Panc1 (cell line): Measurements from ENCODE around the gene STRN3. TPM values are rescaled to one million over a fixed set of nuclear protein-coding genes. Genes with fewer than 3 reads are reported as not detected.

Experiments
- ATAC-seq: fragments of 200-7000 bp; cut with Tn5 transposase; 2 replicates; pipeline ENCODE4 v1.9.1; 2020; ENCODE audit warnings: mild to moderate bottlenecking, moderate library complexity
- BruUV-seq: library from RNA; stranded (reverse); fragments of 400-500 nt; replicated peaks from 2 replicates; lab custom pipeline; 2021; lab: Mats Ljungman, UMichigan
- CTCF ChIA-PET: fragments of 300-600 bp; sonication (Branson Sonifier 250); formaldehyde crosslinking; loops from one replicate; lab custom pipeline; 2022; ENCODE audit warnings: antibody characterized with exemption; lab: Charles Lee
- POLR2A ChIA-PET: fragments of 300-600 bp; sonication (Branson Sonifier 250); formaldehyde crosslinking; loops from one replicate; lab custom pipeline; 2022; ENCODE audit warnings: antibody characterized with exemption; lab: Charles Lee
- DNase-seq: peaks from one replicate; pipeline ENCODE4 v3.0.0-alpha.2; 2010; ENCODE audit warnings: low read depth, low spot score
- H3K27ac ChIP-seq: 2 replicates; pipeline ENCODE4 v1.5.1; 2011; ENCODE audit warnings: mild to moderate bottlenecking, low read length, inconsistent platforms
- H3K27me3 ChIP-seq: fragments of 200-500 bp; sonication (Bioruptor generic); 2 replicates; pipeline ENCODE4 v1.6.0; 2014; ENCODE audit warnings: low read length, inconsistent platforms; ENCODE audit not compliant: control insufficient read depth, insufficient read depth
- H3K36me3 ChIP-seq: fragments of 200-500 bp; sonication (Bioruptor generic); 2 replicates; pipeline ENCODE4 v1.5.1; 2014; ENCODE audit warnings: inconsistent platforms, mild to moderate bottlenecking, low read length, moderate library complexity; ENCODE audit not compliant: control insufficient read depth, insufficient read depth
- H3K4me1 ChIP-seq: 2 replicates; pipeline ENCODE4 v1.5.1; 2011; ENCODE audit warnings: inconsistent platforms, mild to moderate bottlenecking, low read length, moderate library complexity; ENCODE audit not compliant: control insufficient read depth, insufficient read depth
- H3K4me3 ChIP-seq, 2 experiments: 2 replicates each; pipeline ENCODE4 v1.5.1; 2011 to 2012; ENCODE audit warnings: low read depth in 2 of 2, low read length in 2 of 2, mild to moderate bottlenecking in 2 of 2, inconsistent platforms in 1 of 2, moderate library complexity in 1 of 2
- H3K9me3 ChIP-seq: fragments of 200-500 bp; sonication (Bioruptor generic); 2 replicates; pipeline ENCODE4 v1.5.1; 2014; ENCODE audit warnings: low read depth, mild to moderate bottlenecking, inconsistent platforms, low read length, moderate library complexity; ENCODE audit not compliant: control insufficient read depth, insufficient read depth
- CTCF ChIP-seq: fragments of 450-650 bp; IDR thresholded peaks from 2 replicates; pipeline ENCODE4 v1.5.1; 2017; ENCODE audit warnings: mild to moderate bottlenecking
- POLR2AphosphoS5 ChIP-seq: IDR thresholded peaks from 2 replicates; pipeline ENCODE4 v1.6.1; 2012; ENCODE audit warnings: mild to moderate bottlenecking, low read depth, low read length, moderate library complexity
- REST ChIP-seq, 2 experiments: IDR thresholded peaks; 2 replicates each; pipeline ENCODE4 v1.6.1; 2011 to 2012; ENCODE audit warnings: low read depth in 2 of 2, control low read depth in 1 of 2, low read length in 1 of 2, mild to moderate bottlenecking in 1 of 2, moderate library complexity in 1 of 2; ENCODE audit not compliant: insufficient read depth in 1 of 2
- SIN3A ChIP-seq: IDR thresholded peaks from 2 replicates; pipeline ENCODE4 v1.6.1; 2012; ENCODE audit warnings: low read depth, mild to moderate bottlenecking, low read length, moderate library complexity, borderline replicate concordance; ENCODE audit not compliant: insufficient read depth
- TCF7L2 ChIP-seq: IDR thresholded peaks from 2 replicates; pipeline ENCODE4 v1.6.1; 2011; ENCODE audit warnings: mild to moderate bottlenecking, low read depth, low read length, inconsistent platforms
- in situ Hi-C: cut with HindIII; loops from 2 replicates; pipeline ENCODE4 v1.10.0; 2016; ENCODE audit warnings: low sequenced_read_pairs, low pct_unique_long_range_greater_than_20kb
- intact Hi-C: fragments of 100-400 bp; cut with micrococcal nuclease; formaldehyde crosslinking; loops from one replicate; pipeline ENCODE4 v1.10.0; 2022; ENCODE audit not compliant: unreplicated experiment
- total RNA-seq: library from RNA; stranded (reverse); gene quantifications from one replicate; pipeline ENCODE4 v1.2.1, GENCODE V29; 2021; ENCODE audit not compliant: unreplicated experiment

The STRN3 gene
- total RNA-seq, 1 experiment from 2014 or later: 29.2 TPM

- Histone ChIP-seq H3K9me3 (no peaks in the 10 kb centered on the region), H3K27me3 (no peaks in the 10 kb centered on the region), H3K27ac (peak overlapping the region; percentile 21; the same call in 1 of the 2 replicates), H3K36me3 (peaks cover 6% of the 10 kb centered on the region), H3K4me1 (peaks cover 7% of the 10 kb centered on the region; the same call in 1 of the 2 replicates), H3K4me3 (peak overlapping the region; percentile 89; a peak in 3 of 4 replicates)
- TF ChIP-seq CTCF (no peak), SIN3A (no peak), POLR2AphosphoS5 (no peak), REST (IDR thresholded peaks at IDR 0.05; ENCODE audit: insufficient read depth in 1 of 2, low read depth in 2 of 2, low read length in 1 of 2) (no peak), TCF7L2 (no peak)
- BruUV-seq: TSS peak; percentile 58
- intact Hi-C loops: no loop called here
- ATAC-seq (no peak), DNase-seq (no peak)
- POLR2A ChIA-PET: no interaction called here
- in situ Hi-C loops: no loop called here
- CTCF ChIA-PET: no interaction called here
Measured at GRCh38 chr14:31024010-31024480, 2.1 kb downstream of the STRN3 start.

- no peak for ATAC-seq
- peaks cover 5% of the 10 kb centered on the region; the same call in 1 of the 2 replicates for H3K4me1 ChIP-seq
- CTCF ChIA-PET: no interaction called here
- no peaks in the 10 kb centered on the region for H3K27me3 ChIP-seq
- POLR2A ChIA-PET: no interaction called here
- no peak overlapping the region for H3K27ac ChIP-seq
- intact Hi-C loops (no loop called here), in situ Hi-C loops (no loop called here)
- DNase-seq: no peak
- no peaks in the 10 kb centered on the region for H3K9me3 ChIP-seq
- no TSS peak for BruUV-seq
- TF ChIP-seq TCF7L2 (no peak), CTCF (no peak), SIN3A (no peak), POLR2AphosphoS5 (no peak), REST (IDR thresholded peaks at IDR 0.05; ENCODE audit: insufficient read depth in 1 of 2, low read depth in 2 of 2, low read length in 1 of 2) (no peak)
- peaks cover 6% of the 10 kb centered on the region for H3K36me3 ChIP-seq
- no peak overlapping the region for H3K4me3 ChIP-seq
Measured at GRCh38 chr14:31022386-31022785, 3.8 kb downstream of the STRN3 start.
